GM21737 (cell line): Measurements from ENCODE around the gene PLAC9.
"Not testable (repeated sequence)": the region's sequence is repeated elsewhere in the genome, so short reads cannot be mapped to it uniquely, and the experiment has no call there.

Experiments
- ATAC-seq: cut with Tn5 transposase; IDR thresholded peaks from one replicate; pipeline ENCODE4 v1.9.1; 2021; ENCODE audit warnings: mild to moderate bottlenecking, moderate library complexity; ENCODE audit not compliant: unreplicated experiment

Gene PLAC9

GRCh38 chr10:80137920-80138319 is 5.4 kb downstream of the PLAC9 start:
- ATAC-seq = no peak

- no peak for ATAC-seq
Measured at GRCh38 chr10:80139265-80139664, 6.7 kb downstream of the PLAC9 start.

- ATAC-seq = no peak
Measured at GRCh38 chr10:80140251-80140650, 7.7 kb downstream of the PLAC9 start.

GRCh38 chr10:80141696-80142460 is 9.3 kb downstream of the PLAC9 start:
- ATAC-seq = no peak

- ATAC-seq = peak; percentile 70
Measured at GRCh38 chr10:80144067-80144695, 11.7 kb downstream of the PLAC9 start.

GRCh38 chr10:80144696-80145131 is 12.2 kb downstream of the PLAC9 start:
- ATAC-seq = peak; percentile 34

GRCh38 chr10:80145406-80146308 is 13.1 kb downstream of the PLAC9 start:
- ATAC-seq = not testable (repeated sequence)

- no peak for ATAC-seq
Measured at GRCh38 chr10:80146918-80147317, 14.4 kb downstream of the PLAC9 start.

GRCh38 chr10:80148166-80148805 is 15.8 kb downstream of the PLAC9 start:
- no peak for ATAC-seq

- no peak for ATAC-seq
Measured at GRCh38 chr10:80149123-80149522, 16.6 kb downstream of the PLAC9 start.

GRCh38 chr10:80150172-80150571 is 17.6 kb downstream of the PLAC9 start:
- ATAC-seq = no peak

GRCh38 chr10:80152820-80153219 is 20.3 kb downstream of the PLAC9 start:
- no peak for ATAC-seq

GRCh38 chr10:80153460-80153859 is 20.9 kb downstream of the PLAC9 start:
- no peak for ATAC-seq

- ATAC-seq = no peak
Measured at GRCh38 chr10:80154626-80154977, 22.1 kb downstream of the PLAC9 start.

- ATAC-seq = no peak
Measured at GRCh38 chr10:80154978-80155695, 22.6 kb downstream of the PLAC9 start.

- ATAC-seq = no peak
Measured at GRCh38 chr10:80155696-80156215, 23.2 kb downstream of the PLAC9 start.

- no peak for ATAC-seq
Measured at GRCh38 chr10:80156216-80156615, 23.7 kb downstream of the PLAC9 start.

GRCh38 chr10:80157561-80157960 is 25.0 kb downstream of the PLAC9 start:
- ATAC-seq = no peak

GRCh38 chr10:80158126-80158525 is 25.6 kb downstream of the PLAC9 start:
- ATAC-seq = no peak

- no peak for ATAC-seq
Measured at GRCh38 chr10:80158598-80159127, 26.1 kb downstream of the PLAC9 start.
